ENCODE data around the gene HS3ST2.

The HS3ST2 gene

GRCh38 chr16:22903716-22904115 lies 89.8 kb downstream of the HS3ST2 start:
- no peak overlapping the region for H3K9ac ChIP-seq (ENCODE audit: low read depth, low read length)

GRCh38 chr16:22912654-22913053 lies 98.7 kb downstream of the HS3ST2 start:
- Histone ChIP-seq H3K36me3 (ENCODE audit: insufficient read depth, low read depth, low read length) (no peaks in the 10 kb centered on the region), H3K27me3 (ENCODE audit: insufficient read depth, low read length) (no peaks in the 10 kb centered on the region), H3K9ac (ENCODE audit: low read depth, low read length) (no peak overlapping the region), H3K27ac (ENCODE audit: low read length) (no peak overlapping the region), H3K9me3 (ENCODE audit: insufficient read depth, low read depth, low read length) (no peaks in the 10 kb centered on the region), H3K4me1 (ENCODE audit: insufficient read depth, low read length) (no peaks in the 10 kb centered on the region), H3K4me3 (ENCODE audit: low read length) (no peak overlapping the region)

More at GRCh38 chr16:22903716-22904115, 89.8 kb downstream of the HS3ST2 start:
- H3K27ac ChIP-seq (ENCODE audit: low read length), result no peak overlapping the region
- H3K27me3 ChIP-seq (ENCODE audit: insufficient read depth, low read length), result peaks cover 4% of the 10 kb centered on the region; the same call in 1 of the 2 replicates
- no peaks in the 10 kb centered on the region for H3K9me3 ChIP-seq (ENCODE audit: insufficient read depth, low read depth, low read length)
- no peaks in the 10 kb centered on the region for H3K36me3 ChIP-seq (ENCODE audit: insufficient read depth, low read depth, low read length)
- H3K4me3 ChIP-seq (ENCODE audit: low read length), result no peak overlapping the region
- peaks cover 5% of the 10 kb centered on the region; the same call in 1 of the 2 replicates for H3K4me1 ChIP-seq (ENCODE audit: insufficient read depth, low read length)

- no peak overlapping the region for H3K4me3 ChIP-seq (ENCODE audit: low read length)
- no peaks in the 10 kb centered on the region for H3K27me3 ChIP-seq (ENCODE audit: insufficient read depth, low read length)
- no peaks in the 10 kb centered on the region for H3K9me3 ChIP-seq (ENCODE audit: insufficient read depth, low read depth, low read length)
- no peaks in the 10 kb centered on the region for H3K4me1 ChIP-seq (ENCODE audit: insufficient read depth, low read length)
- no peak overlapping the region for H3K9ac ChIP-seq (ENCODE audit: low read depth, low read length)
- no peaks in the 10 kb centered on the region for H3K36me3 ChIP-seq (ENCODE audit: insufficient read depth, low read depth, low read length)
- H3K27ac ChIP-seq (ENCODE audit: low read length), result no peak overlapping the region
These were observed 101.0 kb downstream of the HS3ST2 start for GRCh38 chr16:22915003-22915402.

- Histone ChIP-seq H3K4me1 (ENCODE audit: insufficient read depth, low read length) (no peaks in the 10 kb centered on the region), H3K4me3 (ENCODE audit: low read length) (no peak overlapping the region), H3K27ac (ENCODE audit: low read length) (no peak overlapping the region), H3K27me3 (ENCODE audit: insufficient read depth, low read length) (no peaks in the 10 kb centered on the region), H3K9me3 (ENCODE audit: insufficient read depth, low read depth, low read length) (no peaks in the 10 kb centered on the region), H3K36me3 (ENCODE audit: insufficient read depth, low read depth, low read length) (no peaks in the 10 kb centered on the region), H3K9ac (ENCODE audit: low read depth, low read length) (no peak overlapping the region)
These were observed 109.5 kb downstream of the HS3ST2 start for GRCh38 chr16:22923491-22923890.

- H3K9me3 ChIP-seq (ENCODE audit: insufficient read depth, low read depth, low read length), result no peaks in the 10 kb centered on the region
- no peaks in the 10 kb centered on the region for H3K4me1 ChIP-seq (ENCODE audit: insufficient read depth, low read length)
- no peak overlapping the region for H3K9ac ChIP-seq (ENCODE audit: low read depth, low read length)
- no peaks in the 10 kb centered on the region for H3K36me3 ChIP-seq (ENCODE audit: insufficient read depth, low read depth, low read length)
- no peak overlapping the region for H3K27ac ChIP-seq (ENCODE audit: low read length)
- H3K27me3 ChIP-seq (ENCODE audit: insufficient read depth, low read length), result no peaks in the 10 kb centered on the region
- H3K4me3 ChIP-seq (ENCODE audit: low read length), result no peak overlapping the region
These were observed 110.5 kb downstream of the HS3ST2 start for GRCh38 chr16:22924492-22924891.

- no peak overlapping the region for H3K27ac ChIP-seq (ENCODE audit: low read length)
- H3K4me1 ChIP-seq (ENCODE audit: insufficient read depth, low read length), result no peaks in the 10 kb centered on the region; the same call in 1 of the 2 replicates
- H3K36me3 ChIP-seq (ENCODE audit: insufficient read depth, low read depth, low read length), result no peaks in the 10 kb centered on the region
- H3K9ac ChIP-seq (ENCODE audit: low read depth, low read length), result no peak overlapping the region
- H3K4me3 ChIP-seq (ENCODE audit: low read length), result no peak overlapping the region
- H3K27me3 ChIP-seq (ENCODE audit: insufficient read depth, low read length), result no peaks in the 10 kb centered on the region
- no peaks in the 10 kb centered on the region for H3K9me3 ChIP-seq (ENCODE audit: insufficient read depth, low read depth, low read length)
These were observed 112.3 kb downstream of the HS3ST2 start for GRCh38 chr16:22926105-22926751.

GRCh38 chr16:22927306-22927705 lies 113.3 kb downstream of the HS3ST2 start:
- H3K4me3 ChIP-seq (ENCODE audit: low read length), result no peak overlapping the region
- no peak overlapping the region for H3K27ac ChIP-seq (ENCODE audit: low read length)
- H3K27me3 ChIP-seq (ENCODE audit: insufficient read depth, low read length), result no peaks in the 10 kb centered on the region
- no peaks in the 10 kb centered on the region for H3K36me3 ChIP-seq (ENCODE audit: insufficient read depth, low read depth, low read length)
- no peaks in the 10 kb centered on the region for H3K9me3 ChIP-seq (ENCODE audit: insufficient read depth, low read depth, low read length)
- H3K4me1 ChIP-seq (ENCODE audit: insufficient read depth, low read length), result peaks cover 5% of the 10 kb centered on the region; the same call in 1 of the 2 replicates
- H3K9ac ChIP-seq (ENCODE audit: low read depth, low read length), result no peak overlapping the region

- Histone ChIP-seq H3K9ac (ENCODE audit: low read depth, low read length) (no peak overlapping the region), H3K36me3 (ENCODE audit: insufficient read depth, low read depth, low read length) (no peaks in the 10 kb centered on the region), H3K27ac (ENCODE audit: low read length) (no peak overlapping the region), H3K9me3 (ENCODE audit: insufficient read depth, low read depth, low read length) (no peaks in the 10 kb centered on the region), H3K4me3 (ENCODE audit: low read length) (no peak overlapping the region), H3K4me1 (ENCODE audit: insufficient read depth, low read length) (peaks cover 18% of the 10 kb centered on the region), H3K27me3 (ENCODE audit: insufficient read depth, low read length) (no peaks in the 10 kb centered on the region)
These were observed 115.0 kb downstream of the HS3ST2 start for GRCh38 chr16:22928882-22929435.

GRCh38 chr16:22929461-22929860 lies 115.5 kb downstream of the HS3ST2 start:
- Histone ChIP-seq H3K4me1 (ENCODE audit: insufficient read depth, low read length) (peaks cover 18% of the 10 kb centered on the region), H3K27me3 (ENCODE audit: insufficient read depth, low read length) (no peaks in the 10 kb centered on the region), H3K9ac (ENCODE audit: low read depth, low read length) (no peak overlapping the region)

GRCh38 chr16:22932032-22932771 lies 118.2 kb downstream of the HS3ST2 start:
- H3K36me3 ChIP-seq (ENCODE audit: insufficient read depth, low read depth, low read length), result no peaks in the 10 kb centered on the region
- H3K4me1 ChIP-seq (ENCODE audit: insufficient read depth, low read length), result peaks cover 18% of the 10 kb centered on the region
- no peaks in the 10 kb centered on the region for H3K27me3 ChIP-seq (ENCODE audit: insufficient read depth, low read length)
- peak overlapping the region; percentile 3; the same call in 1 of the 2 replicates for H3K4me3 ChIP-seq (ENCODE audit: low read length)
- no peak overlapping the region for H3K9ac ChIP-seq (ENCODE audit: low read depth, low read length)
- H3K9me3 ChIP-seq (ENCODE audit: insufficient read depth, low read depth, low read length), result no peaks in the 10 kb centered on the region
- H3K27ac ChIP-seq (ENCODE audit: low read length), result no peak overlapping the region

More at GRCh38 chr16:22929461-22929860, 115.5 kb downstream of the HS3ST2 start:
- H3K36me3 ChIP-seq (ENCODE audit: insufficient read depth, low read depth, low read length), result no peaks in the 10 kb centered on the region
- no peak overlapping the region for H3K27ac ChIP-seq (ENCODE audit: low read length)
- no peak overlapping the region for H3K4me3 ChIP-seq (ENCODE audit: low read length)
- no peaks in the 10 kb centered on the region for H3K9me3 ChIP-seq (ENCODE audit: insufficient read depth, low read depth, low read length)

- H3K4me3 ChIP-seq (ENCODE audit: low read length), result no peak overlapping the region
- H3K27ac ChIP-seq (ENCODE audit: low read length), result no peak overlapping the region
- H3K4me1 ChIP-seq (ENCODE audit: insufficient read depth, low read length), result peaks cover 18% of the 10 kb centered on the region
- H3K27me3 ChIP-seq (ENCODE audit: insufficient read depth, low read length), result no peaks in the 10 kb centered on the region
- H3K9me3 ChIP-seq (ENCODE audit: insufficient read depth, low read depth, low read length), result no peaks in the 10 kb centered on the region
- no peaks in the 10 kb centered on the region for H3K36me3 ChIP-seq (ENCODE audit: insufficient read depth, low read depth, low read length)
- no peak overlapping the region for H3K9ac ChIP-seq (ENCODE audit: low read depth, low read length)
These were observed 119.2 kb downstream of the HS3ST2 start for GRCh38 chr16:22933173-22933572.

GRCh38 chr16:22934786-22935185 lies 120.8 kb downstream of the HS3ST2 start:
- Histone ChIP-seq H3K4me1 (ENCODE audit: insufficient read depth, low read length) (peaks cover 20% of the 10 kb centered on the region), H3K36me3 (ENCODE audit: insufficient read depth, low read depth, low read length) (no peaks in the 10 kb centered on the region), H3K27ac (ENCODE audit: low read length) (no peak overlapping the region), H3K9ac (ENCODE audit: low read depth, low read length) (no peak overlapping the region), H3K9me3 (ENCODE audit: insufficient read depth, low read depth, low read length) (no peaks in the 10 kb centered on the region), H3K27me3 (ENCODE audit: insufficient read depth, low read length) (no peaks in the 10 kb centered on the region), H3K4me3 (ENCODE audit: low read length) (no peak overlapping the region)

Measured in iPS-20b (cell line).